Measurements from ENCODE around the gene MEF2D.

Gene MEF2D

GRCh38 chr1:156448134-156448967, 52.2 kb downstream of the MEF2D start:
- DNase-seq (ENCODE audit: extremely low read depth in 1 of 2, low read depth in 1 of 2) = no peak

GRCh38 chr1:156445789-156446263, 54.7 kb downstream of the MEF2D start:
- DNase-seq (ENCODE audit: extremely low read depth in 1 of 2, low read depth in 1 of 2) = peak; percentile 49 to 67

GRCh38 chr1:156444407-156445001, 56.1 kb downstream of the MEF2D start:
- no peak for DNase-seq (ENCODE audit: extremely low read depth in 1 of 2, low read depth in 1 of 2)

GRCh38 chr1:156443286-156443685, 57.3 kb downstream of the MEF2D start:
- DNase-seq (ENCODE audit: extremely low read depth in 1 of 2, low read depth in 1 of 2) = no peak

GRCh38 chr1:156440654-156441437, 59.7 kb downstream of the MEF2D start:
- no peak for DNase-seq (ENCODE audit: extremely low read depth in 1 of 2, low read depth in 1 of 2)

GRCh38 chr1:156439777-156440183, 60.8 kb downstream of the MEF2D start:
- no peak for DNase-seq (ENCODE audit: extremely low read depth in 1 of 2, low read depth in 1 of 2)

- DNase-seq (ENCODE audit: extremely low read depth in 1 of 2, low read depth in 1 of 2) = no peak
These were observed 61.4 kb downstream of the MEF2D start for GRCh38 chr1:156439036-156439776.

- no peak for DNase-seq (ENCODE audit: extremely low read depth in 1 of 2, low read depth in 1 of 2)
These were observed 62.1 kb downstream of the MEF2D start for GRCh38 chr1:156438278-156438987.

- DNase-seq (ENCODE audit: extremely low read depth in 1 of 2, low read depth in 1 of 2) = no peak
These were observed 63.3 kb downstream of the MEF2D start for GRCh38 chr1:156437037-156437867.

GRCh38 chr1:156436141-156437036, 64.2 kb downstream of the MEF2D start:
- no peak for DNase-seq (ENCODE audit: extremely low read depth in 1 of 2, low read depth in 1 of 2)

GRCh38 chr1:156435545-156436140, 64.9 kb downstream of the MEF2D start:
- no peak for DNase-seq (ENCODE audit: extremely low read depth in 1 of 2, low read depth in 1 of 2)

GRCh38 chr1:156434989-156435544, 65.5 kb downstream of the MEF2D start:
- no peak for DNase-seq (ENCODE audit: extremely low read depth in 1 of 2, low read depth in 1 of 2)

GRCh38 chr1:156433602-156434001, 67.0 kb downstream of the MEF2D start:
- no peak for DNase-seq (ENCODE audit: extremely low read depth in 1 of 2, low read depth in 1 of 2)

GRCh38 chr1:156433032-156433431, 67.5 kb downstream of the MEF2D start:
- DNase-seq (ENCODE audit: extremely low read depth in 1 of 2, low read depth in 1 of 2) = no peak

GRCh38 chr1:156432669-156433018, 67.9 kb downstream of the MEF2D start:
- no peak for DNase-seq (ENCODE audit: extremely low read depth in 1 of 2, low read depth in 1 of 2)

- DNase-seq (ENCODE audit: extremely low read depth in 1 of 2, low read depth in 1 of 2) = no peak
These were observed 68.6 kb downstream of the MEF2D start for GRCh38 chr1:156431769-156432668.

- DNase-seq (ENCODE audit: extremely low read depth in 1 of 2, low read depth in 1 of 2) = no peak
These were observed 69.2 kb downstream of the MEF2D start for GRCh38 chr1:156431366-156431765.
